Muscle of back (tissue), 11 donors: Measurements from ENCODE around the gene IFFO2. TPM values are rescaled to one million over a fixed set of nuclear protein-coding genes. Genes with fewer than 3 reads are reported as not detected.
"Not testable (repeated sequence)": the region's sequence is repeated elsewhere in the genome, so short reads cannot be mapped to it uniquely, and the experiment has no call there.

Source experiments
- DNase-seq, 3 donors: peaks; one replicate each; pipeline versions ENCODE4 v3.0.0 to v3.0.0-alpha.2; 2013
- polyA plus RNA-seq, 10 donors: library from polyadenylated mRNA; unstranded; fragments of 120-200 nt; gene quantifications; one replicate each; pipeline ENCODE4 v1.2.1, GENCODE V29; 2013; ENCODE audit not compliant: insufficient read length in 10 of 10

IFFO2 gene
- polyA plus RNA-seq, 10 donors = 4.0 to 10.1 (median 5.4) TPM

GRCh38 chr1:18878538-18879214 lies 77.8 kb downstream of the IFFO2 start:
- no peak for DNase-seq

- DNase-seq = no peak
Observed at GRCh38 chr1:18877282-18877681, 79.2 kb downstream of the IFFO2 start.

- no peak for DNase-seq
Observed at GRCh38 chr1:18876210-18876609, 80.3 kb downstream of the IFFO2 start.

GRCh38 chr1:18875796-18876128 lies 80.7 kb downstream of the IFFO2 start:
- no peak for DNase-seq

- DNase-seq = peak; percentile 73 to 92 (median 83)
Observed at GRCh38 chr1:18875107-18875795, 81.2 kb downstream of the IFFO2 start.

- DNase-seq = peak in 1 of 3 donors; percentile 40
Observed at GRCh38 chr1:18874600-18874999, 81.9 kb downstream of the IFFO2 start.

- no peak for DNase-seq
Observed at GRCh38 chr1:18874036-18874435, 82.4 kb downstream of the IFFO2 start.

- no peak for DNase-seq
Observed at GRCh38 chr1:18872071-18872611, 84.3 kb downstream of the IFFO2 start.

GRCh38 chr1:18871401-18872070 lies 84.9 kb downstream of the IFFO2 start:
- no peak for DNase-seq

- DNase-seq = no peak
Observed at GRCh38 chr1:18870957-18871356, 85.5 kb downstream of the IFFO2 start.

GRCh38 chr1:18870595-18870865 lies 85.9 kb downstream of the IFFO2 start:
- not testable (repeated sequence) for DNase-seq

- DNase-seq = no peak
Observed at GRCh38 chr1:18869847-18870594, 86.5 kb downstream of the IFFO2 start.

- DNase-seq = no peak
Observed at GRCh38 chr1:18868801-18869424, 87.6 kb downstream of the IFFO2 start.

GRCh38 chr1:18868354-18868753 lies 88.1 kb downstream of the IFFO2 start:
- no peak for DNase-seq

- no peak for DNase-seq
Observed at GRCh38 chr1:18866846-18867245, 89.6 kb downstream of the IFFO2 start.

GRCh38 chr1:18866314-18866713 lies 90.2 kb downstream of the IFFO2 start:
- no peak for DNase-seq

GRCh38 chr1:18865176-18865575 lies 91.3 kb downstream of the IFFO2 start:
- DNase-seq = no peak

GRCh38 chr1:18861590-18861989 lies 94.9 kb downstream of the IFFO2 start:
- no peak for DNase-seq

- DNase-seq = no peak
Observed at GRCh38 chr1:18861082-18861481, 95.4 kb downstream of the IFFO2 start.

- DNase-seq = no peak
Observed at GRCh38 chr1:18859560-18859959, 96.9 kb downstream of the IFFO2 start, which contains the start of gene TAS1R2. Gene TAS1R2, minus strand, starts transcription at chr1:18859660. Its CDS starts 0 bp downstream, at chr1:18859660.

GRCh38 chr1:18858070-18858688 lies 98.3 kb downstream of the IFFO2 start:
- DNase-seq = no peak
